GM21529 (cell line): ENCODE results near the gene OBP2B.
"Not testable (repeated sequence)": the region's sequence is repeated elsewhere in the genome, so short reads cannot be mapped to it uniquely, and the experiment has no call there.

Experiments used
- ATAC-seq: cut with Tn5 transposase; IDR thresholded peaks from one replicate; pipeline ENCODE4 v1.9.1; 2021; ENCODE audit not compliant: unreplicated experiment

The OBP2B gene

GRCh38 chr9:133208880-133209300 is at the start of gene OBP2B:
TSS of gene OBP2B (minus strand) at chr9:133209250. CDS start at chr9:133209199, 51 bp downstream.
- not testable (repeated sequence) for ATAC-seq

GRCh38 chr9:133258061-133259015 is 49.3 kb upstream of the OBP2B start:
- no peak for ATAC-seq

GRCh38 chr9:133257465-133257956 is 48.5 kb upstream of the OBP2B start:
- no peak for ATAC-seq

DNA sequence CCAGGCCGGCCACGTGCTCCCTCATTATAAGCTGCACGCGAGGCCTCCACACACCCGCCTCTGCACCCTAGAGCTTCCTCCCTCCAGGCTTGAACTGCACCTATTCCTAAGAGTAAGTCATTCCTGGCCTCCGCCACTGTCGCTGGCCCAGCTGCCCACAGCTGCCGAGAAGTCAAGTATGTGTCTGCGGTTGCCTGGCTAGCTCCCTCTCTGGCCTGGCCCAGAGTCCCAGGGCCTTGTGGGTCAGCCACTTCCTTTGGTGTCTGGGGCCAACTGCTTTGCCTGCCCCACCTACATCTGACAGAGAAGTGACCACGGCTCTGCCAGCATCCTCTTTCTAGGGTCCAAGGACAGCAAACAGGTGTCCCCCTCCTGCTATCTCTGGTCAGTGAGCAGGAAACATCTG is 47.6 kb upstream of the OBP2B start:
- no peak for ATAC-seq

DNA sequence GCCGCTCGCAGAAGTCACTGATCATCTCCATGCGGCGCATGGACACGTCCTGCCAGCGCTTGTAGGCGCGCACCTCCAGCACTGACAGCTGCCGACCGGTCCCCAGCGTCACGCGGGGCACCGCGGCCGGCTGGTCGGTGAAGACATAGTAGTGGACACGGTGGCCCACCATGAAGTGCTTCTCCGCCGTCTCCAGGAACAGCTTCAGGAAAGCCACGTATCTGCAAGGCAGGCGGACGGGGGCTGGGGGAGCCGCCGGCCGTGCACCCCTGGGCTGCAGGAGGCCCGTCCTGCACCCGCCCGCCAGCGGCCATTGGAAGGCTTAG is 47.0 kb upstream of the OBP2B start:
- ATAC-seq, result no peak

DNA sequence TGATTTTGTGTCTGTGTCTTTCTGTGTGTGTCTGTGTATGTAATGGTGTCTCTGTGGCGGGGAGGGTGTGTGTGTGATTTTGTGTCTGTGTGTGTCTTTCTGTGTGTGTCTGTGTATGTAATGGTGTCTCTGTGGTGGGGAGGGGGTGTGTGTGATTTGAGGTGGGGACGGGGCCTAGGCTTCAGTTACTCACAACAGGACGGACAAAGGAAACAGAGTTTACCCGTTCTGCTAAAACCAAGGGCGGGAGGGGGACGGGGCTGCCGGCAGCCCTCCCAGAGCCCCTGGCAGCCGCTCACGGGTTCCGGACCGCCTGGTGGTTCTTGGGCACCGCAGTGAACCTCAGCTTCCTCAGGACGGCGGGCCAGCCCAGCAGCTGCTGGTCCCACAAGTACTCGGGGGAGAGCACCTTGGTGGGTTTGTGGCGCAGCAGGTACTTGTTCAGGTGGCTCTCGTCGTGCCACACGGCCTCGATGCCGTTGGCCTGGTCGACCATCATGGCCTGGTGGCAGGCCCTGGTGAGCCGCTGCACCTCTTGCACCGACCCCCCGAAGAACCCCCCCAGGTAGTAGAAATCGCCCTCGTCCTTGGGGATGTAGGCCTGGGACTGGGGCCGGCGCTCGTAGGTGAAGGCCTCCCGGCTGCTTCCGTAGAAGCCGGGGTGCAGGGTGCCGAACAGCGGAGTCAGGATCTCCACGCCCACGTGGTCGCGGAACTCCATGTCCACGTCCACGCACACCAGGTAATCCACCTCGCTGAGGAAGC is 46.5 kb upstream of the OBP2B start:
- ATAC-seq, result no peak

GRCh38 chr9:133254471-133254870 is 45.4 kb upstream of the OBP2B start:
- ATAC-seq, result no peak

- ATAC-seq, result no peak
Observed at GRCh38 chr9:133253268-133253667, 44.2 kb upstream of the OBP2B start.

GRCh38 chr9:133252301-133253020 is 43.4 kb upstream of the OBP2B start:
- ATAC-seq, result no peak

DNA sequence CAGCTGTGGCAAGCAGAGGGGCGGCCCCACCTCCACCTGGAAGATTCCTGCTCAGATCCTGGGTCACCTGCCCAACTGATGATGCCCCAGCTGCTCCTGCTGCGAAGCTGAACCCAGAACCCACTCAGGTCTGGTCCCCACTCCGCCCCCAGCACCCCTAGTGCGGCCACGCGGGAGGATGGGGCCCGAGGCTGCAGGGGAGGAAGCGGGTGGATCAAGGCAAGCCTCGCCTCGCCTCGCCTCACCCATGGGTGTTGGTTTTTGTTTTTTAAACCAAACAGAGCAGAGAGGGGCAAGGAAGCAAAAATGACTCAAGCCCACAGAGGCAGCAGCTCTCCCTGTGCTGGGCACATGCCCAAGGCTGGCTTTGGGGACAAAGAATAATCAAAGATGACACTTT is 42.7 kb upstream of the OBP2B start:
- ATAC-seq, result no peak

- ATAC-seq, result not testable (repeated sequence)
Observed at GRCh38 chr9:133251221-133251620, 42.2 kb upstream of the OBP2B start.

GRCh38 chr9:133250741-133251170 is 41.7 kb upstream of the OBP2B start:
- ATAC-seq, result no peak

- ATAC-seq, result no peak
Observed at GRCh38 chr9:133249337-133249736, 40.3 kb upstream of the OBP2B start.

DNA sequence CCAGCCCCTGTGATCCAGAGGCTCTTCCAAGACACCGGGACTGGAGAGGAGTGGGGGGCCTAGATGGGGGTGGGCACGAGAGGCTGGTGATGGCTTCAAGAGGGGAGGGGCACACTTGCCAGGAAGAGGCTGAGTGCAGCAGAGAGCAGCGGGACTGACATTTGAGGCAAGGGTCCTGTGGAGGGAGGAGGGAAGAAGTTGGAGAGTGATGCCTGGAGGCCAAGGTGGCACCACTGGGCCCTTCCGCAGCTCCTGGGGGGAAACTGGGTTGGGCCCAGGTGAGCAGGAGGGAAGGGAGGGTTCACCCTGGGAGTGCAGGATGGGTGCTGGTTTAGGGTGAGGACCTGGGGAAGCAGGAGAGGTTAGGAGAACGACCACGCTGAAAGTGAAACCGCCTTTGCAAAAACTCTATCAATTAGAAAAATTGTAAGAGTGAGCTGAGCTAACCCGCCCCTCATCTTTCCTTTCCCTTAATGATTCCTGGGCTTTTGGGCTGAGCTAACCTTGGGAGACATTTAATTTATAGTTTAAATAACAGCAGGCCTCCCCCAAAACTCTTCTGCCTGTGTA is 39.8 kb upstream of the OBP2B start:
- no peak for ATAC-seq

DNA sequence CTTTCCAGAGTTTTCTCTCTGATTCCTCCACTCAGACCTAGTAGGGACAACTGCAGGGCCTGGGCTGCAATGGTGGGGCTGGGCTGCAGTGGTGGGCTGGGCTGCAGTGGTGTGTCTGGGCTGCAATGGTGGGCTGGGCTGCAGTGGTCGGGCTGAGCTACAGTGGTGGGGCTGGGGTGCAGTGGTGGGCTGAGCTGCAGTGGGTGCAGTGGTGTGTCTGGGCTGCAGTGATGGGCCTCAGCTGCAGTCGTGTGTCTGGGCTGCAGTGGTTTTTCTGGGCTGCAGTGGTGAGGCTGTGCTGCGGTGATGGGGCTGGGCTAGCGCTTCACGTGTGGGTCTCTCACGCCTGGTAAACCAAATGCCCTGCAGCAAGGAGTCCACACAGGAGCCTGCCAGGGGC is 38.6 kb upstream of the OBP2B start:
- ATAC-seq, result no peak

GRCh38 chr9:133246991-133247390 is 37.9 kb upstream of the OBP2B start:
- ATAC-seq, result no peak

GRCh38 chr9:133246562-133246961 is 37.5 kb upstream of the OBP2B start:
- ATAC-seq, result no peak

GRCh38 chr9:133242991-133243390 is 33.9 kb upstream of the OBP2B start:
- ATAC-seq, result no peak

DNA sequence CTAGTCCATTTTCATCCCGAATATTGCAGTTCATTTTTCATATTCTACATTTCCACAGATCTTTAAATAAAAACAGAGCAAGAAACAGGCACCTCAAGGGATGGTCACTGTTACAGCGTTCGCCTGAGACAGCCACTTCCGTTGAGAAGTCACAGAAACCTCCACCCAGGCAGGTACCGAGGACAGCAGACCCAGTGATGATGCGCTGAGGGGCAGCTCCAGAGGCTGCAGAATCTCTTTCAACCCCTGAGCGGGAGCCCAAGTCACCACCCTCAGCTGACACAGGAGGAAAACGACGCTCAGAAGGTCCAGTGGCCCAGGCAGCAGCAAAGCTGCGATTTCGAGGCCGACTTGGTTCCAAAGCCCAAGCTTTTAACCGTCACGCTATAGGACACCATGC is 33.2 kb upstream of the OBP2B start:
- ATAC-seq, result no peak

DNA sequence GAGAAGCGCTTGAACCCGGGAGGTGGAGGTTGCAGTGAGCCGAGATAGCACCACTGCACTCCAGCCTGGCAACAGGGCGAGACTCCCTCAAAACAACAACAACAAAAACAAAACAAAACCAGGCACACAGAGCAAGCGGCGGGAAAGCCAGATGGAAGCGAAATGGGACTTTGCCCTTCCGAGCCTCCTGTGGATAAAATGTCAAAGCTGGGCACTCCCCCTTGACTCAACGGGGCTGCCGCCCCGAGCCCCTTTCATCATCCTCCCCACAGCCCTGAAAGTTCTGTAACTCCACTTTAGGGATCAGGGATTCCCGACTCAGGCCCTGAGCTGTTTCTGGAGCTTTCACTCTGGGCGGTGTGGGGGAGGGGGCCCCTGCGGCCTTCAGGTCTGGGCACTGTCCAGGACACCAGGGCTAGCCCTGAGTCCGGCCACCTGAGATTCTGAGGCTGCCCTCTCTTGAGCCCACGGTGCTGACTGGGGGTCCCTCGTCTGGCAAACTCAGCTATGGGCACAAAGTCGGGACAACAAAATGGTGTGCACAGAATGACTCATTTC is 30.6 kb upstream of the OBP2B start:
- no peak for ATAC-seq
